ENCODE data around the gene NPR3.

GRCh38 chr5:32673272-32673671 is 37.8 kb upstream of the NPR3 start:
- TF ChIP-seq EP300 (IDR thresholded peaks at IDR 0.05) = no peak
- TF ChIP-seq POLR2A (IDR thresholded peaks at IDR 0.05) = no peak
- no peak for TF ChIP-seq CTCF (IDR thresholded peaks at IDR 0.05)

Measured in ovary (tissue), 3 donors.